ENCODE data around the gene CORO2A.
A peak's percentile ranks its signal among the peaks of the same experiment; 100 is the strongest.

Gene CORO2A

GRCh38 chr9:98199388-98200033 is 7.1 kb upstream of the CORO2A start:
- no peak for TF ChIP-seq CTCF (IDR thresholded peaks at IDR 0.05; ENCODE audit: borderline replicate concordance, control extremely low read depth, extremely low read depth, insufficient read depth, missing control alignments)

GRCh38 chr9:98195671-98196070 is 3.2 kb upstream of the CORO2A start:
- DNase-seq (ENCODE audit: low spot score): no peak
- TF ChIP-seq CTCF (IDR thresholded peaks at IDR 0.05; ENCODE audit: borderline replicate concordance, control extremely low read depth, extremely low read depth, insufficient read depth, missing control alignments): no peak
- in situ Hi-C loops (cut with MboI; ENCODE audit: low sequenced_read_pairs, unreplicated experiment): no loop called here

More at GRCh38 chr9:98199388-98200033, 7.1 kb upstream of the CORO2A start:
- in situ Hi-C loops (cut with MboI; ENCODE audit: low sequenced_read_pairs, unreplicated experiment): no loop called here
- DNase-seq (ENCODE audit: low spot score): no peak

- DNase-seq (ENCODE audit: low spot score): no peak
- in situ Hi-C loops (cut with MboI; ENCODE audit: low sequenced_read_pairs, unreplicated experiment): no loop called here
- no peak for TF ChIP-seq CTCF (IDR thresholded peaks at IDR 0.05; ENCODE audit: borderline replicate concordance, control extremely low read depth, extremely low read depth, insufficient read depth, missing control alignments)
These were observed 1.0 kb upstream of the CORO2A start for GRCh38 chr9:98193336-98193944.

GRCh38 chr9:98191671-98192502 is 550 bp downstream of the CORO2A start:
- DNase-seq (ENCODE audit: low spot score): peak; percentile 55
- no peak for TF ChIP-seq CTCF (IDR thresholded peaks at IDR 0.05; ENCODE audit: borderline replicate concordance, control extremely low read depth, extremely low read depth, insufficient read depth, missing control alignments)
- in situ Hi-C loops (cut with MboI; ENCODE audit: low sequenced_read_pairs, unreplicated experiment): no loop called here

- in situ Hi-C loops (cut with MboI; ENCODE audit: low sequenced_read_pairs, unreplicated experiment): no loop called here
- TF ChIP-seq CTCF (IDR thresholded peaks at IDR 0.05; ENCODE audit: borderline replicate concordance, control extremely low read depth, extremely low read depth, insufficient read depth, missing control alignments): no peak
- DNase-seq (ENCODE audit: low spot score): no peak
These were observed 1.2 kb downstream of the CORO2A start for GRCh38 chr9:98191181-98191608.

GRCh38 chr9:98190757-98191105 is 1.7 kb downstream of the CORO2A start:
- in situ Hi-C loops (cut with MboI; ENCODE audit: low sequenced_read_pairs, unreplicated experiment): no loop called here
- TF ChIP-seq CTCF (IDR thresholded peaks at IDR 0.05; ENCODE audit: borderline replicate concordance, control extremely low read depth, extremely low read depth, insufficient read depth, missing control alignments): no peak
- DNase-seq (ENCODE audit: low spot score): no peak

All from GM13976 (cell line).